ENCODE data around the gene AUNIP. TPM values are rescaled to one million over a fixed set of nuclear protein-coding genes. Genes with fewer than 3 reads are reported as not detected.

Gene AUNIP
- total RNA-seq, 1 donor from 2014 or later, result not detected

GRCh38 chr1:25799352-25799934, 59.8 kb downstream of the AUNIP start:
- Histone ChIP-seq H3K27me3 (ENCODE audit: low read depth) (no peaks in the 10 kb centered on the region), H3K4me3 (peak overlapping the region; percentile 76), H3K27ac (replicated peaks) (peak overlapping the region; percentile 86), H3K36me3 (no peaks in the 10 kb centered on the region), H3K4me1 (peaks cover 75% of the 10 kb centered on the region), H3K9me3 (replicated peaks) (no peaks in the 10 kb centered on the region)
- no peak for DNase-seq
- intact Hi-C loops (cut with micrococcal nuclease), result no loop called here
- TF ChIP-seq CTCF (IDR thresholded peaks at IDR 0.05; ENCODE audit: borderline replicate concordance), result no peak

- no peaks in the 10 kb centered on the region for H3K9me3 ChIP-seq (replicated peaks)
- H3K4me1 ChIP-seq, result peaks cover 75% of the 10 kb centered on the region
- TF ChIP-seq CTCF (IDR thresholded peaks at IDR 0.05; ENCODE audit: borderline replicate concordance), result no peak
- DNase-seq, result no peak
- intact Hi-C loops (cut with micrococcal nuclease), result no loop called here
- H3K27ac ChIP-seq (replicated peaks), result peak overlapping the region; percentile 86
- no peaks in the 10 kb centered on the region for H3K27me3 ChIP-seq (ENCODE audit: low read depth)
- no peak overlapping the region for H3K4me3 ChIP-seq
- no peaks in the 10 kb centered on the region for H3K36me3 ChIP-seq
Measured at GRCh38 chr1:25798666-25799351, 60.4 kb downstream of the AUNIP start.

- intact Hi-C loops (cut with micrococcal nuclease), result loop anchor here (2.0 kb wide), 1 partner anchor 189 kb away; no protein-coding TSS in a partner anchor
- H3K4me1 ChIP-seq, result peaks cover 68% of the 10 kb centered on the region
- no peaks in the 10 kb centered on the region for H3K36me3 ChIP-seq
- H3K27me3 ChIP-seq (ENCODE audit: low read depth), result no peaks in the 10 kb centered on the region
- TF ChIP-seq CTCF (IDR thresholded peaks at IDR 0.05; ENCODE audit: borderline replicate concordance), result peak; percentile 56
- H3K4me3 ChIP-seq, result no peak overlapping the region
- DNase-seq, result no peak
- H3K27ac ChIP-seq (replicated peaks), result peak overlapping the region; percentile 86
- no peaks in the 10 kb centered on the region for H3K9me3 ChIP-seq (replicated peaks)
Measured at GRCh38 chr1:25797939-25798338, 61.3 kb downstream of the AUNIP start.

GRCh38 chr1:25796811-25797458, 62.3 kb downstream of the AUNIP start:
- DNase-seq, result peak; percentile 87
- intact Hi-C loops (cut with micrococcal nuclease), result loop anchor here (2.0 kb wide), 1 partner anchor 188 kb away; no protein-coding TSS in a partner anchor
- no peaks in the 10 kb centered on the region for H3K9me3 ChIP-seq (replicated peaks)
- no peak overlapping the region for H3K4me3 ChIP-seq
- no peaks in the 10 kb centered on the region for H3K27me3 ChIP-seq (ENCODE audit: low read depth)
- TF ChIP-seq CTCF (IDR thresholded peaks at IDR 0.05; ENCODE audit: borderline replicate concordance), result peak; percentile 77
- peak overlapping the region; percentile 66 for H3K27ac ChIP-seq (replicated peaks)
- no peaks in the 10 kb centered on the region for H3K36me3 ChIP-seq
- peaks cover 58% of the 10 kb centered on the region for H3K4me1 ChIP-seq

- no peaks in the 10 kb centered on the region for H3K27me3 ChIP-seq (ENCODE audit: low read depth)
- peaks cover 51% of the 10 kb centered on the region for H3K4me1 ChIP-seq
- no peaks in the 10 kb centered on the region for H3K36me3 ChIP-seq
- no peak for TF ChIP-seq CTCF (IDR thresholded peaks at IDR 0.05; ENCODE audit: borderline replicate concordance)
- intact Hi-C loops (cut with micrococcal nuclease), result loop anchor here (2.0 kb wide), 1 partner anchor 187 kb away; no protein-coding TSS in a partner anchor
- H3K4me3 ChIP-seq, result no peak overlapping the region
- DNase-seq, result no peak
- peak overlapping the region; percentile 66 for H3K27ac ChIP-seq (replicated peaks)
- H3K9me3 ChIP-seq (replicated peaks), result no peaks in the 10 kb centered on the region
Measured at GRCh38 chr1:25795946-25796810, 63.1 kb downstream of the AUNIP start.
